Panc1 (cell line): ENCODE measurements around the gene ARHGEF12.

ENCODE experiments used
- CTCF ChIP-seq: fragments of 450-650 bp; IDR thresholded peaks from 2 replicates; pipeline ENCODE4 v1.5.1; 2017; ENCODE audit warnings: mild to moderate bottlenecking
- POLR2AphosphoS5 ChIP-seq: IDR thresholded peaks from 2 replicates; pipeline ENCODE4 v1.6.1; 2012; ENCODE audit warnings: mild to moderate bottlenecking, low read depth, low read length, moderate library complexity
- REST ChIP-seq, 2 experiments: IDR thresholded peaks; 2 replicates each; pipeline ENCODE4 v1.6.1; 2011 to 2012; ENCODE audit warnings: low read depth in 2 of 2, control low read depth in 1 of 2, low read length in 1 of 2, mild to moderate bottlenecking in 1 of 2, moderate library complexity in 1 of 2; ENCODE audit not compliant: insufficient read depth in 1 of 2

- TF ChIP-seq CTCF (no peak), POLR2AphosphoS5 (no peak), REST (IDR thresholded peaks at IDR 0.05; ENCODE audit: insufficient read depth in 1 of 2, low read depth in 2 of 2, low read length in 1 of 2) (no peak)
These were observed 178.4 kb downstream of the ARHGEF12 start for GRCh38 chr11:120514541-120515121.
